Left renal pelvis (tissue), 4 donors: ENCODE data around the gene ARHGAP22. TPM values are rescaled to one million over a fixed set of nuclear protein-coding genes. Genes with fewer than 3 reads are reported as not detected.

Experiments
- DNase-seq, 4 donors: peaks; one replicate each; pipeline ENCODE4 v3.0.0-alpha.2; 2013; ENCODE audit warnings: low read depth in 4 of 4, low spot score in 3 of 4
- polyA plus RNA-seq, 4 donors: library from polyadenylated mRNA; unstranded; fragments of 120-200 nt; gene quantifications; one replicate each; pipeline ENCODE4 v1.2.1, GENCODE V29; 2013; ENCODE audit not compliant: insufficient read length in 4 of 4

The ARHGAP22 gene
- polyA plus RNA-seq, 4 donors: 1.3 to 2.1 (median 2.0) TPM

DNA sequence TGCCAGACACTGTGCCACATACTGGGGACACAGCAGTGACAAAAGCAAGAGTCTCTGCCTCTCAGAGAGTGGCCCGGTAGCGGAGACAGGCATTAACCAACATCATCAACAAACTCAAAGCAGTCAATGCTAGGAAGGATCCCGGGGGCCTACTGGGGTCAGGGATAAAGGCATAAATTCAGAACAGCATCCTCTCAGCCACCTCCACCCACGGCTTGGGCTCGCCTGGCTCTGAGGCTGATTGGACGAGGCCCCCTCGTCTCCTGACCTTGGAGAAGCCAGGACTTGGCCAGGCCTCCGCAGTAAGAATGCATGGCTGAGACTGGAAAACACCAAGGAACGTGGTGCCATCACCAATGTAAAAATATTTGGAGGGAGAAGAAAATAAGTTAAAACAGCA is 102.1 kb downstream of the ARHGAP22 start:
- DNase-seq: no peak

- no peak for DNase-seq
Observed at GRCh38 chr10:48501787-48502771, 102.8 kb downstream of the ARHGAP22 start.

DNA sequence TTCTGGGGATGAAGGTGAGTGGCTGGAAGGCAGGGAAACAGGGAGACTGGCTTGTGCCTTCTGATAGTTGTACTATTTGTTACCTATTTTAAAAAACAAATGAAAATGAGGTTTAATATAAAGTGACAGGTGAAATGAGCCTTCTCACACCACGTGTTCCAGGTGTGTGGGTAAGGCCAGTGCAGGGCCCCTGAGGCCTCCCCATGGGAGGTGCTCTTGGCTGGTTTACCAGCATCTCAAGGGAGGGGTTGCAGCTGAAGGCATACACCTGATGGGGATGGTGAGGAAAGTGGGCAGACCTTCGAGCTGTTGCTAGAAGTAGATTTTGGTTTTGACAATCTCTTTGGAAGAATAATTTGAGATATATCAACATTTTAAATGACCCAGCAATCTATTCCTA is 103.6 kb downstream of the ARHGAP22 start:
- no peak for DNase-seq

DNA sequence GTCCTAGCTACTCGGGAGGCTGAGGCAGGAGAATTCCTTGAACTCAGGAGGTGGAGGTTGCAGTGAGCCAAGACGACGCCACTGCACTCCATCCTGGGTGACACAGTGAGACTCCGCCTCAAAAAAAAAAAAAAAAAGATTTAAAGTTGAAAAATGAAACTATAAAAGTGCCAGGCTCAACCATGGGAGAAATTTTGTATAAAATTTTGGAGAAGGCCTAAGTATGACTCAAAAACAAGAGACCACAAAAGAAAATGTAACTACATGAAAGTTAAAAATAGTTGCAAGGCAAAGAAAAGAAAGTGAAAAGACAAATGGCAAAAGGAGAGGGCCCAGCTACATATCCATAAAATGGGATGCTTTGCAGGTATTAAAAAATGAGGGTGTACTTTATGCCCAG is 104.1 kb downstream of the ARHGAP22 start:
- no peak for DNase-seq

- DNase-seq: no peak
Observed at GRCh38 chr10:48498940-48499510, 105.8 kb downstream of the ARHGAP22 start.

GRCh38 chr10:48497780-48498770 is 106.8 kb downstream of the ARHGAP22 start:
- no peak for DNase-seq

- DNase-seq: no peak
Observed at GRCh38 chr10:48496831-48497779, 107.8 kb downstream of the ARHGAP22 start.

DNA sequence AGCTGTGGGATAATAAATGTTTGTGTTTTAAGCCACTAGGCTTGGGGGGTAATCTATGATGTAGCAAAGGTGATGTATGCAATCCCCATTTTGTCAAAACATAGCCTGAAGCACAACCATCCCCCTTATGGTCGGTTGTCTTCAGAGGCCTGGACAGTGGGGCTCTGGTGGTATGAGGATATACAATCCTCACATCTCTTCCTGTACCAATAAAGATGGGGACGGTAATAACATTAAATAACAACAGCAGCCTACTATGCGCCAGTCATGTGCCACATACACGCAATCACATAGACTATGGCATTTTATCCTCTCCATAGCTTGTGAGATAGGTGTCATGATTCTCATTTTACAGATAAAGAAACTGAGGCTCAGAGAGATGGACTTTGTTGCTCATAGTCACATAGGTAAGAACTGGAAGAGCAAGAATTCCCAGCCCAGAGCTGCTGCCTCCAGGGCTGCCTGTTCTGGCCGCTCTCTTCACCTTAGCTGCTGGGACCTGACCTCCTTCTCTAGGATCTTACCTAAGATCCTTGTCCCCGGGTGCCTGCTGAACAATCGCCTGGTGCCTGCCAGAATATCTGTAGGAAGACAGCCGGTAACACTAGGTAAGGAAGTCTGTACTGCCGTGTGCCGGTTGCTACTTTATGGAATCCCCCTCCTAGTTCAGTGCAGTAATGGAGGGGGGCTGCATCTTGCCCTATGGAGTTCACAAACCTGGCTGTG is 108.6 kb downstream of the ARHGAP22 start:
- DNase-seq: no peak

DNA sequence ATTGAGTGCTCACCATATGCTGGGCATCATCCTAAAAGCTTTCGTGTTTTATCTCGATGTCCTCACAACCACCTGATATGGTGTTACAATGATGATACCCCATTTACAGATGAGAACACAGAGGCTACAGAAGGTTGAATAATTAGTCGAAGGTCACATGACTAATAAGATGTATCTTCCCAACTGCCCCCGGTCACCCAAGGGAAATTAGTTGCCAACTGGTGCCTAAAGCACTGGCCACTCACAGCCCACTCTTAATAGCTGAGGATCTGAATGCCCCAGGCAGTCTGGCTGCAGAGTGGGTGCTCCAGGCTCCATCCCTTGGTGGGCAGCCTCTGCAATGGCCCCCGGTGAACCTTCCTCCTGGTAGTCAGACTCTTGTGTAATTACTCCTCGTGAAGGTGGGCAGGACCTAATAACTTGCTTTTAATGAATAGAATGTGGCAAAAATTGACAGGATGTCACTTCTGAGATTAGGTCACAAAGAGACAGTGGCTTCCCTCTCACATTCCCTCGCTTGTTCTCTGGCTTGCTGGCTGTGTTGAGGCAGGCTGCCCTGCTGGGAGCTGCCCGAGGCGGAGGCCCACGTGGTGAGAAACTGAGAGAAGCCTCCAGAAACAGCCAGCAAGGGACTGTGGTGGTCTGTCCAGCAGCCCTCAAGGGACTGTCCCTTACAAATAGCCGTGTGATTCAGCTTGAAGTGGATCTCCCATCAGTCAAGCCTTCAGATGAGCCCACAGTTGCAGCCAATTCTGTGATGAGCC is 109.4 kb downstream of the ARHGAP22 start:
- DNase-seq: no peak

GRCh38 chr10:48494611-48495010 is 110.3 kb downstream of the ARHGAP22 start:
- DNase-seq: no peak

DNA sequence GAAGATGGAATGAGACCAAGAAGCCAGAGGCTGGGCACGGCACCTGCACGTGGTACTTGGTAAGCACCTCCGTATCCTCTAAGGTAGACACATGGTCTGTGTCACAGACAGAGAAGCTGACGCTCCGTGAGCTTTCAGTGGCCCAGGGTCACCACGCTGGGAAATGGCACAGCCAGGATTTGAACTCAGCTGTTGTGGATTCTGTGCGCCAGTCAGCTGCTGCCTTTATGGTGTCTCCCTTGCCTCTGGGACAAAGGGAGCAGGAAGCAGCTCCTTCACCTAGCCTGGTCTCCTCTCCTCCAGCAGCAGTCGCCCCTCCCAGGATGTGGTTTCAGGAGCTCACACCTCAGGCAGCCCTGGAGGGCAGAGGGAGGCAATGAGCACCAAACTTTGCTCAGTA is 110.8 kb downstream of the ARHGAP22 start:
- DNase-seq: no peak

- DNase-seq: no peak
Observed at GRCh38 chr10:48493083-48493871, 111.6 kb downstream of the ARHGAP22 start.

- no peak for DNase-seq
Observed at GRCh38 chr10:48492201-48492600, 112.7 kb downstream of the ARHGAP22 start.

DNA sequence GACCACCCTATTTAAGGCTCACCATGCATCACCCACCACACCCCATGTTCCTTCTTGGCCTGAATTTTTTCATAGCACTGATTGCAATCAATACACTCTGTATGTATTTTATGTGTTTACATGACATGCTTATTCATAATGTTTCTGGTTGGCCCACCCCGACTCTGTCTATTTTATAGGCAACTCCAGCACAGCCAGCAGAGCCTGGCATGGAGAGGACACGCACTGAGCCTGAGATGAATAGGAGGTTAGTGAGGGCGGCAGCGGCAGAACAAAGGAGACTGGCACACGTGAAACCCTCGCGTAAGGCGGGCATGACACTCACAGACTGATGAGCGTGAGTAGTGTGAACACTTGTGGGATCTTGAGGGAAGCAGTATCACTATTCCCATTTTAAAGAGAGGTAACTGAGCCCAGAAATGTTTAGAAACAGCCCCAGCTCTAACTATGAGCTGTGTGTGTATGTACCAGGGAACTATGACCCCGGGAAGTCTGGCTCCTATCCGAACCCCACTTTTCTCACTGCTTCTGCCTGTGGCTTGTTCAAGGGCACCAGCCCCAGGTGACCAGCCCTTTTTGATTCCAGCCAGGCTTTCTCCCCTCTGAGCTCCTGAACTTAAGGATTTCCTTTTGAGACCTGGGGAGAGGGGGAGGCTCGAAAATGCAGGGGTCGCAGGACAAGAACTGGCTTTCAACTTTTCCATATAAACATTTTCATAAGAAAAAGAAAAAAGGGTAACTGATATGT is 113.3 kb downstream of the ARHGAP22 start:
- no peak for DNase-seq

- no peak for DNase-seq
Observed at GRCh38 chr10:48490946-48491345, 113.9 kb downstream of the ARHGAP22 start.

DNA sequence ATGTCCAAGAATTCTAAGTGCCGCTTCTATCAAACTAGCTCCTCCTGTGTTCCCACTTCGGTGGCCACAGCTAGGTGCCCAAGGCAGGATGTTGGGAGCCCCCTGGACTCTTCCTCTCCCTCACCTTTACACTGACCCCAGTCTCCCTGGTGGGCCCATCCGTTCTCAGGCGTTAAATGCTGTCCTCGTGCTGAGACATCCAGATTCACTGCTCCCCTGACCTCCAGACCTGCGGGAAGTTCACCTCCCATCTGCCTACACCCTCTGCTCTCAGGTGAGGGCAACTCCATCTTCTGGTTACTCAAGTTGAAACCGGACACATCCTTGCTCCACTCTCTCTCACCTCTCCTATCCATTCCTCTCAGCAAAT is 114.3 kb downstream of the ARHGAP22 start:
- no peak for DNase-seq

- no peak for DNase-seq
Observed at GRCh38 chr10:48489099-48489498, 115.8 kb downstream of the ARHGAP22 start.
